Hematopoietic multipotent progenitor cell treated with erythropoietin and hydrocortisone succinate and interleukin-3 and kit ligand, for 8 days (in vitro differentiated cells): ENCODE measurements around the gene ACVR1.

Source experiments
- DNase-seq: peaks from one replicate; pipeline ENCODE4 v3.0.0-alpha.2; 2015

ACVR1 gene

DNA sequence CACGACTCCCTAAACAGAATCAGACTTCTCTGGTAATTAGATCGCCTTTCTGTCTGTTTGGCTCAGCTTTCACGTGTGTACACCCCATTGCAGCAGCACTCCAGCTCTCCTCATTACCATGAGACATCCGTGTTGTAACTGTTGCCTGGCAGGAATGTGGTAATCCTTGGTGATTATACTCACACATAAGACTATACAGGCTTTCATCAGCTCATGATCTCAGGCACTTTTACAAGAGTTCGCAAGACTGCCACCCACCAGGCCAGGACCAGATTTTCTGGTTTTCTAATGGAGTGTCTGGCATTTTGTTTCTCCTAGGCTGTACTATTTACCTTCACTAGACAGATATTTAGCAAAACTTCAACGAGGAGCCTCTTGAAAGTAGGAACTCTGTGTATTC, 50.2 kb downstream of the ACVR1 start:
- DNase-seq = no peak

DNA sequence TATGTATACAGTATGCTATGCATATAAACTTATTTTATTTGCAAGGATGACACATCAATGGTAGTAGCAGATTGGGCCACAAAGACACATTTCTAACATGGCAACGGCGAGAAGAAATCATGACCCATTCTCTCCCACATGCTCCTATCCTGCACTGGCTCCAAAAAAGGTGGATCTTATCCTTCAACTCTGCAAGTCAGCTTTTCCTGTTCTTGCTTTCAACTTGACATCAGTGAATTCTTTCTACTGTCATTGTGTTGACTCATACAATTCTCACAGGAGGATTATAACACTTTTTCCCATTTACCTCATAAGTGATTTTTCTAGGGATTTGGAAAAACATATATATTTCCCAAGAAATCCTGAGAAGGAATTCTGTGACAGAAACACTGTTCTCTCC, 53.1 kb downstream of the ACVR1 start:
- no peak for DNase-seq

DNA sequence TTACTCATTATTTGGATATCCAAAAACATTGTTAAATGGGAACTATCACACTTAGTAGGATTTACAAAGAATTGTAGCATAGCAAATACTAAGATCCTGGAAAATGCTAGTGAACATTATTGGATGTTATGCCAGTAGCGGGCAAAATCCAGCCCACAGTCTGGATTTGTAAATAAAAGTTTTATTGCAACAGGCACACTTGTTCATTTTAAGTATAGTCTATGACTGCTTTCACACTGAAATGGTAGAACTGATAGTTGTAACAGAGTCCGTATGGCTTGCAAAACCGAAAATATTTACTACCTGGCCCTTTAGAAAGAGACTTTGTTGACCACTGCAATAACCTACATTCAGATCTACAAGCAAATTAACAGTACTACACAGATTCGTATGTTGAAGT, 53.6 kb downstream of the ACVR1 start:
- DNase-seq = no peak

DNA sequence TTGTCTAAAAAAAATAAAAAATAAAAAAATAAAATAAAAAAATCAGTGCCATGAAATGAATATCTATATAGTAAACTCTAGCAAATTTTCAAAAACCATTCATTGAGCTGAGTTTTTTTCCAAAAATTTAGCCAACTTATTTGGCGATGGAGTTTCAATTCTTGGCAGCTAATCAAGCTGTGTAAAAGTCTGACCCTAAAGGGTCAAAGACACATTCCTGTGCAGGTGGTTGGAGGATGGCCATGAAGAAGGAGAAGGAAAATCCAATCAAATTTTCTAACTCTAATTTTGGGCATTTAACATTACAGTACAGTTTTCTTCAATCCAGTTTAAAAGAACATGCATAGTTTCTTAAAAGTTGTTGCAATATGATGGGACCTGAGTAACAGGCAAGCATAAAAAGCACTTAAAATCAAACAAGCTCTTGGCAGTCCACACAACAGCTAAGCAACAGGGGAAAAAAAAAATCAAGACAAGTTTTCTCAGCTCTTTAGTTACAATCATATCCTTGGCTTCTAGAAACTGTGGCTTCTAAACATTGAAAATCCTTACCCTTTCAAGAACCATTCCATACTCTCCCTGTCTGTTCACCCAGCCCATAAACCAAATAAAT, 54.5 kb downstream of the ACVR1 start:
- DNase-seq = no peak

DNA sequence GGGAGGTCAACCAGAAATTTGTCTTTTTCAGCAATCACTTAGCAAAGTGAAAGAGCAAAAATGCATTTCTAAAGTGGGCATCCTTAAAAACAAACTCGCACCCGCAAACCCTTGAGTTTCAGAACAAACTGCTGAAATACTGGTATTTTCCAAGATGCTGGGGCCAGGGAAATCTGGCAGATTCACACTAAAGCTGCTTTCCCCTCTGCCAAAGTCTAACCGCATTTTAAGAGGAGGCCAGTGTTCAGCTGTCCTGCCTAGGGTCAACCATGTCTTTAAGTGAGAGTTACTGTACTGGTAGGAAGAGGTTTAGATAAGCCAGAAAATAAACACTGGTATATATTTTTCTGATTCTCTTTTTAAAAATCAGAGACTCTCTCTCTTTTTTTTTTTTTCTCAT, 55.9 kb downstream of the ACVR1 start:
- no peak for DNase-seq

DNA sequence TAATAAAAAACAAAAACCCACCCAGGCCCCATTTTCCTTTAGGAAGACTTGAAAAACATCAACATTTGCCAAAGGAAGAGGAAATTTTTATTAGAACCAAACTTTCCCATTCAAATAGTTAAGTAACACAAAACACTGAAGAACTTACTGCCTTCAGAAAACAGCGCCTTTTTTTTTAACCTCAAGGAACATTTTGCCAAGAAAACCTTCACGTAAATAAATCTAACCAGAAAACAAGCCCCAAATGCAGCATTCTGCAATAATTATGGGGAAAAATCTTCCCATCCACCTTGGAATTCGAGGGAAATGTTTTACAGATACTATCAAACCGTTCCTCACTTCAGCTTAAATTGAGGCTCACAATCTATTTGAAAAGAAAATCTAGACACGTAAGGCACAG, 56.4 kb downstream of the ACVR1 start:
- DNase-seq = no peak

DNA sequence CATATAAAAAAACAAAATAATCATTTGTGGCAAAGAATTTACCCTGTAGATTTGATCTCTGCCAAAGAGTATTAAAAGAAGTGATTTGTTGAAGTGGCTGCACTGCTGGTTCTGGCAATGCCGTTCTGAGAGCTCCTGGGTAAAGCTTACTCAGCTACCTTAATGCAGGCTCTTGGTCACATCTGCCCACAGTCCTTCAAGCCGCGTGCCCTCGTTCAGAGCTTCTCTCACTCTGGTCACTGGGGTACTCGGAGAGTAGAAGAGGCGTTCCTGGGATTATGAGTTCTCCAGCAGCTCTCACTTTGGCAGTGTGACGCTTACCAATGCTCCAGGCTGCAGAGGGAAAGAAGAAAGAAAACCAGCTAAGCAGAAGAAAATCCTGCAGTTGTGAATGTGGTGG, 57.9 kb downstream of the ACVR1 start:
- DNase-seq = no peak

DNA sequence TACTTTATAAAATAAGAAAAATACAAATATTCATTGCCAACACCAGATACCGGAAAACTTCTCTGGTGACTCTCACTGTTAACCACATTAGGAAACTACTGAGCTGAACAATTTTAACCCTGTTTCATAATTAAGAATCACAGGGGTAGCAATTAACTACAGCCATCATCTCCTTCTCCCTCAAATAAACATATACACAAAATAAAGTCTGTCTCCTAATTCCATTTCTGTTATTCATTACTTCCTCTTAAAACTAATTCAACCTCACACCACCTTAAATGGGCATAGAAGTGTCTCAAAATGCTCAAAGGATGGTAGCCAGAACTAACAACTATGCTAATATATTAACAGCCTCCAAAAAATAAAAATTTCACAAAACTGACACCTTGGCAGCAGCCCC, 60.7 kb downstream of the ACVR1 start:
- no peak for DNase-seq

DNA sequence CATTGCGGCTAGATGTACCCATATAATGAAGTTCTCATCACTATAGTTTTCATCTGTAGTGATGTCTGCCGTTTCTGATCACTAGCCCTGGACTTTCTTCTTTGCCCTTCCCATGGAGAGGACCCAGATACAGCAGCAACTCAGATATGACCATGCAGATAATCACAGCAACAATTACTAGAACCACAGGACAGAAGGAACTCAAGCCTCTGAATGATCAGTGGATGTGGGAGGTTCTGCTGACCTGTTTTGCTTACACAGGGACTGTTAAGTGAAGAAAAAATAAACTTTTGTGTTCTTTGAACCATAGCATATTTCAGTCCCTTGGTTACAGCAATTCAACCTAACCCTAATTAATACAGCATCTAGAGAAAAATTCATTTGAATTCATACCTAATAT, 62.7 kb downstream of the ACVR1 start:
- no peak for DNase-seq

DNA sequence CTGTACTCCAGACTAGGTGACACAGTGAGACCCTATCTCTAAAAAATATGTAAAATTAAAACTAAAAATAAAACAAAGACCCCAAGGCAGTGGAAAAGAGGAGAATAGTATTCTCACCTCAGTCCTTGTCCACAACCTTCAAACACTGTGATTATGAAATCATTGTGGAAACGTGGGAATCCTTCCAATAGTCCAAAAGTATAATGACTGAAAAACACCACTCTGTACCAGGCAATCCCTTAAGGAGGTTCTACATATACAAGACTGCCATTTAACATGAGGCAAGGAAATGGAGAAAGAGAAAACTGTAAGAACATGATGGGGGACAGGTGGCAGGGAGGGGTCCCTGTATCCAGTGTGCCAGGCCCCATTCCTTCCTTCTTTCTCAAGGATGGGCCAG, 66.1 kb downstream of the ACVR1 start:
- no peak for DNase-seq

DNA sequence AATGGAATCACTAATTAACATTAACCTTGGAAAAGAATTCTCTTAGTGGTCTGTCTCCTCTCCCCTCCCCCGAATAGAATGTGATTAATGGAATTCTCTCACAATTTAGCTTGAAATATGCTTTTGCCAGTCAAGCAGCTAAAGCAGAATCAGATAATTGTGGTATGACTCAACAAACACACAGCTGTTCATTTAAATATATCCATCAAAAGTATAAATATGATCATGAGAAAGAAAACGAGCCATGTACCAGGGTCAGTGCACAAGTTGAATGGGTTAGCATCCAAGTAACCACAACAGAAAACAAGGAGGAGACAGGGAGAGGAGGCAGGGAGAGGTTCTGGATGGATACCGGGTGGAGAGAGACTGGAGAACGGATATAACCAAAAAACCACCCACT, 66.9 kb downstream of the ACVR1 start:
- DNase-seq = no peak

DNA sequence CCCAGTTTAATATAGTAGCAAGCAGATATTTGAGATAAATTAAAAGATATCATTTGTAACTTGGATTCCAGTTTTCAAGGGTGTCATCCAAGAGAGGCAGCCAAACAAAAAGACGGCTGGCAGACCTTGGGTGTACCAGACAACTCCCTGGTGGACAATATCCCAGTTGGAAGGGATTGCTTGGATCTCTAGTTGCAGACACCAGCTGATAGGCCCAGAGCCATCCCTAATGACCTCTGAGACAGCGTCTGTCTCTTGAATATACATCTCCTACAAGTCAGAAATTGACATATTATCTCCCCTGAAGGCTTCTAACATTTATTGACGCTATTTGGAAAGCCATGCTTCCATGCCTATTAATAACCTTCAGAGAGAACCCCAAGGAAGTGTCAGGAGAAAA, 67.7 kb downstream of the ACVR1 start:
- no peak for DNase-seq

DNA sequence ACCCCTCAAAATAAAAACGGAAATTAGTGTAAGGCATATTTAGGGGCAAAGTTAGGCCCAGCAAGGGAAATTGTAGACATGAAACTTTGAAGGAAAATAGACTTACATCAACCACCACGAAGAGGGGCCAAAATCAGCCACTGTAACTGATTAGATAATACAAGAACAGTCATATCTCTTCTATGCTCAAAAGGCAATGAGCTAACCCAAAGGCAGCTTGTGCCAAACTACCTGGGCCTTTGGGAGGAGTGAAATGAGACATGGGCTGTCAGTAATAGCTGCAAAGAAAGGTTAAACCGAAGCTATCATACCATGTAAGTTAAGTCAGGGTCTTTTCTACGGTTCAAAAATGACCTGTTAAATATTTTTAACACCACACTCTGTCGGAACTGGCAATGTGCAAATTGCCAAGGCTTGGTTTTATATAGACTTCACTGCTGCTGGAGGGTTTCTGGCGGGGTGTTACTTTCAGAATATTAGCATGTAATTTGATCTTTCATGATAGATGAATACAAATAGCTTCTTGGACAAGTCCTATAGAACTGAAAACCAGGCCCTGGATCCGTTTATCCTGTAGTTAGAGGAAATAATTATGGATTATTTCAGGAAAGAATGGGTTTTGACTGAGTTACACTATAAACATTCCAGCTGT, 69.6 kb downstream of the ACVR1 start:
- no peak for DNase-seq

DNA sequence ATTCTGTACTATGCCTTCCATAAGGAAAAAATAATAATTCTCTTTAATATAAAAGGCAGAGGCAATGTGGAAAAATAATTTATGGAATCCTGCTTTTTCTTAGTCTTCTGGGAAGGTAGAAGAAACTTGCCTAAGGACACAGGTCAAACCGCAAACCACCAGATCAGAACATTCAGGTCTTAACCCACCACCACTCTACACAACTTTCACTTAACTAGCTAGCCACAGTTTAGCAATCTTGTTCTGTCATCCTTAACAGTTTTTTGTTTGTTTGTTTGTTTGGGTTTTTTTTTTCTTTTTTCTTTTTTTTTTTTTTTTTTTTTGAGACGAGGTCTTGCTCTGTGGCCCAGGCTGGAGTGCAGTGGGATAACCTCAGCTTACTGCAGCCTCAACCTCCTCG, 70.6 kb downstream of the ACVR1 start:
- no peak for DNase-seq

DNA sequence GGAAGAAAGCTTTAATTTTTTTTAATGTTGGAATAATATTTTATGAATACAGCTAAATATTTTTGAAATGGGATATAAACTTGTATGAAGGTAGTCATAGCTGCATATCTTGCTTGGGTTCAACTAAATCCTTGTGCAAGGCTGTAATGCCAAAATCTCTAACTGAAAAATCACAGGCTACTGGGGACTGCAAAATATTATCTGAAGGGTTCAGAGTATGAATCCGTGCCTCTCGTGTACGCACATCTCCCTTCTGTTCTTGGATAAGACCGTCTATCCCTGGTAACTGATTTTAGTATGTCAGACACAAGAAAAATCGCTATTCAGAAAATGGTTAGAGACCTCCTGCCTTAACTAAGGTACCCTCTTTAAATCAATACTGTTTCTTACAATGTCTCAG, 71.8 kb downstream of the ACVR1 start:
- DNase-seq = no peak

DNA sequence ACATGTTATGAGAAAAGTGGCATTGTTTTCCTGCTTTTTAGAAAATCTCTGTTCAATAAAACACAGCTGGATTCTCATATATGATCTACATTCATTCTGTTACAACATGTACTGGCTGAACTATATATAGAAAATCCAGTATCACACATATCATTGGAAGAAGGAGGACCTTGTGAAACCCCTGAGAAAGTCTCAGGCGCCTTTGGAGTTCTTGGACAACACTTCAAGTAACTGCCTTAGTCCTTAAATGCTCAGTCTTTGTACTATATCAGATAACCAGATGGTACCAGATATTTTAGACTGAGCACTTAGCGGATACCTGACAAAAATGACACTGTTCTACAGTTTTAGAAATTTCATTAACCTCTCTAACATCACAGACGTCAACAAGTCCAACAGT, 72.2 kb downstream of the ACVR1 start:
- no peak for DNase-seq

DNA sequence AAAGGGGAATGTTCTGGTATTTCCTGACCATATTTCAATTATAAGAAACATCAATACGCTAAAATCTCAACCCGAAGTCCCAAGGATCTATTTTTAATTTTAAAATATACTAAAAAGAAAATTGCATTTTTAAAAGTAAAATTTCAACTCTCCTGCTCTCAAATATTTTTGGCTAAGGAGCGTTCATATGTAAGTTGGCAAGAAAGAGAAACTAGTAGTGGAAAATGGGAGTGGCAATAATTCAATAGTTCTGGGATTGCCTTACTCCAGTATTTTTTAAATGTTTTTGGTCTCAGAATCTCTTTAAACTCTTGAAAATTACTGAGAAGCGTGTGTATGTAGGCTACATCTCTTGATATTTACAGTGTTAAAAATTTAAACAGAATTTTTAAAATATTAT, 72.7 kb downstream of the ACVR1 start:
- DNase-seq = no peak

DNA sequence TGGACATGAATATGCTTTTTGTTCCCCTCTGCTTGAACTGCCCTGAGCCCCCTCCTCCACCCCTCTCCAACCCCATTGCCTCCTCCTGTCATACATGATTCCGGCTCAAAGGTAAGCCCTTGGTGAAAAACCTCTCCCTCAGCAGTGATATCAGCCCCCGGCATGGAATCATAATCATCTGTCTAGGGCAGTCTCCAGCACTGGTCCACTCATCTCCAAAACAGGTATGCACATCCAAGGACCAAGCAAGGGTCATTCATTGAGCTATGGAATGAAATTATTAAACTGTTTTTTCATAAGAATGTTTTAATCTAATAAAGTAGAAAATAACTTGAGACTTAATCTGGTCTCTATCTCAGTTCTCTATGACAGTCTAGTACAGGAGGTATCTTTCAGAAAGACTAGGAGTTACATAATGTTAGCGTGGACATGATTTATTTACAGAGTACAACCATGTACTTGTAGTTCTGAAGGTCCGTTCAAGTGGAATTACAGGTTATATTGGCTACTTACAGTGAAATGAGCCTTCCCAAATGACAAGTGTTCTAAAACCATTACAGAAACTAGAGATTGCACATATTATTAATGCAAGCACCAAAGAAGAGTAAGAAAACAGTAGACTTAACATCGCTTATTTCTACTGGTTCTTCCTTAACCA, 75.2 kb downstream of the ACVR1 start:
- DNase-seq = no peak

DNA sequence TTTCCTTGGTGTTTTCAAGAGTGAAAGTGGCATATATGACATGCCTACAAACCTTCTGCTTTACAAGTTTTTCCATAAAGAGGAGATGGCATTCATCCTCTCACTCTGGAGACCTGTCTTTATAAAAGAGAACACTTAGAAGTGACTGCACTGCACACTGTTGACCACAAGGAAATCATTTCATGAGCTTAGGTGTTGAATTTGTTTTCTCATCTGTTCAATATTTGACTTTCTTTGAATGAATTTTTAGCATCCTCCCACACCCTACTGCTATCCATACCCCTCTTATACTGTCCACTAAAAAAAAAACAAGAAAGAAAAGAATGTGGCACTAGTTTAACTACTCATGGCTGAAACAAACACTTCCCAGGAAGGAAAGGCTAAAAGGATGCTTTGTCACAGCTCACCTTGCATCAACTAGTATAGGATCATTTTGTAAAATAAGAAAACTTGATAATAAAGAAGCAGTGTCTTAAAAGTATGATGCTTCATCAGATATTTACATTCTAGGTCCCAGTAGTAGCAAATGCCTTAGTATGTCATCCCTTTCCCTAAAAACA, 83.0 kb downstream of the ACVR1 start:
- DNase-seq = no peak

DNA sequence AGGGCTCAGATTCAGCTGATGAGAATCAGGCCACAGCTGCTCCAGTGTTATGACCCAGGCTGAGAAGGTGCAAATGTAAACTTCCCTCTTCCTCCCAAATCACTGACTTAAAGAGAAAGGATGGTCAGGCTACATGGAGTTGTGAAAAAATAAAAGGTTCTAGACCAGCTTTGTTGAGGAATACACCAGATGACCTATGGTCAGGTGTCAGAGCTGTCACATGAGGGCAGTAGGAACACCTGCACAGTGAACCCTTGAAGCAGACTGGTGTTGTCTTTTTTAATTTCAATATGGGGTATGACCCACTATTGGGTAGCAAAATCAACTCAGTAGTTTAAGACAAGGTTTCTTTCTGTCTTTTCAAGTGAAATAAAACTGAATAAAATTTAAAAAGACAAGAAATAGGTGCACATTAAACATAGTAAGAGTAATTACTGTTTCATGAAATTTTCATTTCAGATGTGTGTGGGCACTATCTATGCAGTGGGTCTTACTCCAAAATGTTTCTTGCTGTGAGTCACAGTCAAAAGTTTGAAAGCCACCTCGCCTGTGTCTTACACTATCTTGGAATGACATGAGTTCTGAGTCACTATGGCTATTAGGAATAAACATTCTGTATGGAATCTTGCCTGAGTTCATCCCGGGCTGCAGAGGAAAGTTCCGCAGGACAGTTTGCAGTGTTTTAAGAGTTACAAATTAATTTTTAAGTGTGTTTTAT, 83.6 kb downstream of the ACVR1 start:
- DNase-seq = no peak

DNA sequence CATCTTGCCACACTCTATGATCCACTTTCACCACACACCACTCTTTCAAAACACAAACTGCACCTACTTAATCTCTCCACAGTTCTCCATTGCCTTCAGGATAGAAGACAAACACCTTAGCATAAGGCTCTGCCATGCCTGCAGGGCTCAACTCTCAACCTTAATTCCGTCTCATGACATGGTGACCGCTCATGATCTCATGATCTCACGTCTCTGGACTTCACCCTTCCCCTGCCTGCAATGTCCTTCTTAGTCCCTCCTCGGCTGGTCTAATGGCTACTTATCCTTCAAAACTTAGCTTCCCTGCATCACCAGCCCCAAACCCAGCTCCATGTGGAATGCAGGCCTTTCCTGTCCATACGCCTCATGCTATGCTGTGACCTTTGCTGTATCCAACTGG, 85.3 kb downstream of the ACVR1 start:
- DNase-seq = no peak

DNA sequence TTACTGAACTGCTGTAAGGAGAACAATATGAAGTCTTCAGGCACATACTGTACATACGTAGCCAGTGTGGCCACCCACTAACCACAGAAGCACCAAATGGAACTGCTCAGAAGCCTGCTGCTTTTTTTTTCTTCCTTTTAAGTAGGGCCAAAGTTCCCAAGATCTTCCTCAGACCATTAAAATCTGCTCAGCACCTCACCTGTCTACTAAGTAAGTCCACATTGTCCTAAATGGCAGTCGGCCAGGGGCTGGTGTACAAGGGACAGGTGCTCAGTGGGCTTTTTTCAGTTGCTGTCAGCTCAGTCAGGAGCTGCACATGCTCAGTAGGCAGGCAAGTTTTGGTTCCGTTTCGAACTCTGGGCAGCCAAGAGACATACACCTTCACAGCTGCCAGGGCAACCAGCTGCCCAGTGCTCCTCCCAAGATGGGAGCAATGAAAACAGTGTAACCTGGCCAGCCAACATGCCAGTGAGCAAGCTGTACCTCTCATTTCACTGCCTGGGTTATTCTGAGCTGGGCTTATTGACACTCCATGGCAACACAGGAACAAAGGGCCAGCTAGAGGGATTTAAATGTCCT, 86.1 kb downstream of the ACVR1 start:
- DNase-seq = no peak

DNA sequence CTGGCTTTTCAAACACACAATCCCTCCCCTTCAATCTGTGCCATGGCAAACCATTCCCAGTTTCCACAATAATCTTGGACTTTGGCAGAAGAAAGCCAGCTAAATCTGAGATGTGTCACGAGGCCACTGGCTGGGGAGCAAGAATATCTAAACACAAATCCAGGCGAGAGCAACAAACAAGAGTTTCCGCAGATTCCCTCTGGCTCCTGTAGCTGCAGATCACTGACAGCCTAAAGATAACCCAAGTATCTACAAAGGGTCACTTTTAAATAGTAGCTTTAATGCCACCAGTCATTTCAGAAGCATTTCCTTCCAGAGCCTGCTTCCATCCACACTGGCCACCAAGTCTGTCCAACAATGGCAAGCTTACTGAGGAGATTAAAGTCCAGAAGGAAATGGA, 86.9 kb downstream of the ACVR1 start:
- DNase-seq = no peak
